ENCODE measurements around the gene TCERG1L.

The TCERG1L gene

DNA sequence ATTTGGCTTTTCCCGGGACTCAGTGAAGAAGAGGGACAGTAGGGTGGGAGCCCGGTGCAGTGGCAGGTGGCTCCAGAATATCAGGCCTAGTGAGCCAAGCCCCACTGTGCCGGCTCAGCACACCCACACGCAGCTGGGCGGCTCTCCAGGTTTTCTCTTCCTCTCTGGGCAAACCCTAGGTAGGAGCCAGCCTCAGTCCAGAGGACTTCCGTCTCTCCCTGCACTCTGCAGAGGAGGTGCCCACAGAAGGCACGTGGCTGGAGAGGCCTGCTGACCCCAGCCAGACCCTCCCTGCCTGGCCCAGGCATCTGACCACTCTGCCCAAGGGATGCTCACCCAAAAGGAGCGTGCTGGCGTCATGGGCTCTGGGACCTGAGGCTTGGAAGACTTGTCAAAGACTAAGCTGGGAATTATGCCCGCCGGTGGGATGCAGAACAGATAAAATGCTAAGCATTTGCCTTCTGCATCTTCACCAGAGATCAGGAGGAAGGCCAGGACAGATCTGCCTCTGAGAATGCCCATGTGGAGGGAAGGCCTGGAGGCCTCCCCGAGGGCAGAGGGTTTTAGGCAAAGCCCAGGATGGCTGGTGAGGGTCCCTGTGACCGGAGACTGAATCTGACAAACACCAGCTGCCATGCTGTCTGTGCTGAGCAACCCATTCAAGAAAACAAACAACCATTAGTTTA lies 40.2 kb downstream of the TCERG1L start:
- DNase-seq (ENCODE audit: low spot score): no peak

GRCh38 chr10:131270461-131271190 lies 40.9 kb downstream of the TCERG1L start:
- DNase-seq (ENCODE audit: low spot score): no peak

DNA sequence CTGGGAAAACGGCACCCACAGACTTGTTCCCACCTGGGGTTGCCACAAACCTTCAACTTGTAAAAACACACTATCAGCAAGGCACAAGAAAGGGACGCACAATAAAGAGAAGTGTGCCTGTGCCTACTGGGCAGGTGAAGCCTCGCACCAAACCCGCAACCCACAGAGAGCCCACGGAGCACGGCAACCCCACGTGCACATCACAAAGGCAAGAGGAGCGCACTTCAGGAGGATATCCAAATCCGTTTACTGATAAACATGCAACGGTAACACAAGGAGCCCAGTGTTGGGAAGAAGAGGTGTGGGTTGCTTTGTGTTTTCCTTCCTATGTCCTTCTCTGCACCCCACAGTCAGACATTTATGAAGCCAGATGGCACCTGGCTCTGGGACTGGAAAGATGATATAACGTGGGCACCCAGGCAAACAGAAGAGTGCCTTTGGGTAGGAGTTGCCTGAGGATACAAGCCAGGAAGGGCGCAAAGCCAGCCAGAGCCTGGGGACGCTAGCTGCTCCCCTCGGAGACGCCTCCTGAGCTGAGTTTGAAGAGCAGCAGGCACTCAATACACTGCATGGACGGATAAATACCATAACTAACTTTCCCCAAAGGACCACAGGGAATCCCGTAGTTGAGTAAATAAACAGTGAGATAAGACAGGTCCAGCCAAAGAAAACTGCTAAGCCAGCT lies 41.6 kb downstream of the TCERG1L start:
- no peak for DNase-seq (ENCODE audit: low spot score)

GRCh38 chr10:131267814-131268095 lies 43.8 kb downstream of the TCERG1L start:
- no peak for DNase-seq (ENCODE audit: low spot score)

DNA sequence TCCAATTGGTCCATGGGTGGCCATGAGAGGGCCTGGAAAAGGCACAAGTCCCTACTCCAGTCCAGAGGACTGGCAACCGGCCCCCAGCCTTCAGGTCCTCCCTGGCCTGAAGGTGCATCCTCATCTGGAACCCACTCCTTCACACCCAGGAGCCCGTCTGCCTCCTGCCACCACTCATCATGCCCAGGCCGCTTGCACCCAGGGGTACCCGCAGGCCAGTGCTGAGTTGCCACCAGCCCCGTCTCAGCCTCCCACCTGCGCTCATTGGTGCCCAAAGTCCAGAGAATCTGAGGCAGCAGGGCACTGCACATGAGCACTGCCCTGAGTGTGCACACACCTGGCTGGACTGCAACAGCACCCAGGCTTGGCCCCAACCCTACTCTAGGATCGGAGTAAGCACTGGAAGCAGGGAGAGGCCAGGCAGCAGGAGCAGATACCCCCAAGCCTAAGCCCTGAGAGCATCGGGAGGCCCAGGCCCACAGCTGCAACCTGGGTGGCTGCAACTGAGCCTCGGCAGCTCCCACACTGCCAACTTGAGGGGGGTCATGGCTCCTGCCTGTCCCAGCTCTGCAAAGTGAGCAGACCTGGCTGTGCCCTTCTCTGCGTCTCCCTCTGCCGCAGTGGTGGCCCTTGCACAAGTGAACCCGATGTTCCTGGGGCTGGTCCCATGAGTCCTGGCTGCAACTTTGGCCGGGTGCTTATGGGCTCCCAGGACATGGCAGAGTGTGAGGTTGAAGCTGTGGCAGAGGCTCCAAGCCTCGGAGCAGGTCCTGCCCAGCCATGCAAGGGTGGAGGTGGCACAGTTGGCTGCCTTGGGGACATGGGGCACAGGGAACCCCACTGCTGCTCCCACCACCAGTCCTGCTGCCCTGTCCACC lies 44.3 kb downstream of the TCERG1L start:
- DNase-seq (ENCODE audit: low spot score): no peak

DNA sequence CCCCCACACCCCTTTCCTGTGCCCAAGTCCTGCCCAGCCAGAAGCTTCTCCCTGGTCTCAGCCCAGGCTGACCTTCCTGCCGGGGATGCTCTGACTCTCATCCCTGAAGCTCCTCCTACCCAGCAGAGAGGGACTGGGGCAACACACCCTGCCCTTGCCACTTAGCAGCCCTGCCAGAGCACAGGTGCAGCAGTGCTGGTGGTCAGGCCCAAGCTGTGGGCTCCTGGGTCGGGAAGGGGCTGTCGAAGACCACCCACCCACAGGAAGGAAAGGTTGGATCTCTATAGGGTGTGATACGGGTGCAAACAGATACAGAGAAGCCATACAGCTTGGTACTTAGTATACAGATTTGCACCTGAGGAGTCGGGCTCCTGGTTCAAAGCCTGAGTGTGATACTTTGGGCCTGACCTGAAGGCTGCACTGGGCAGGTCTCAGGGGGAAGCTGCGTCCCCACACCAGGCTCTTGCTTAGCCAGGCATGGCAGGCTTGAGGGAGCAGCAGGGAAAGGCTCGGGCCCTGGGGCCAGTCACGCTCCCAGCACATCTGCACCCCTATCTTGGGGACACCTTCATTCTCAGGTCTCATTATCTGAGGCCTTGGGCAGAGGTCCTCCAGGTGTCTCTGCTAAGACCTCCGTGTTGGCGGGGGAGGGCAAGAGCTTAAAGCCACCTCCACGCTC lies 47.3 kb downstream of the TCERG1L start:
- DNase-seq (ENCODE audit: low spot score): no peak

DNA sequence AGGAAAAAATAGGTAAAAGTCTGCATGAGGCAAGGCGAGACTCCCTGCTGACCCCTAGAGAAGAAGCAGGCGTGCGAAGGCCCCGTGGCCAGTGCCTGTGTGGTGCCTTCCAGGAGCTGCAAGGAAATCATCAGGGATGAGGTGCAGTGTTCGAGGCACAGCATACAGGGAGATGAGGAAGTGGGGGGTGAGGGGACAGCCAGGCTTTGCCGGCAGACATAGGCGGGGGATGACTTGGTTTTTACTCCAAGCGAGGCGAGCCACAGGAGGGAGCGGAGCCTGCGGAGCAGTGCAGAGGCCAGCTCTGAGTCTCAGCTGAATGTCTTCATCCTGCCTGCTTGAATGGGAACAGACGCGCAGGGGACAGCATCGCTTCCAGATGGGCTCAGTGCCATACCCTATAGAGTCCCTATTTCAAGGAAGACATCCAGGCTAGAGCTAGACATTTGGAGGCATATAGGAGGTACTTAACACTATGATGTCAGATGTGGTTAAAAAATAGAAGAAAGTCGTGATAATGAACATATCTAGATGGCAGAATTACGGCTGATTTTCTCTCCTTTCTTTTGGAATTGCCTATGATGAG lies 49.5 kb downstream of the TCERG1L start:
- no peak for DNase-seq (ENCODE audit: low spot score)

DNA sequence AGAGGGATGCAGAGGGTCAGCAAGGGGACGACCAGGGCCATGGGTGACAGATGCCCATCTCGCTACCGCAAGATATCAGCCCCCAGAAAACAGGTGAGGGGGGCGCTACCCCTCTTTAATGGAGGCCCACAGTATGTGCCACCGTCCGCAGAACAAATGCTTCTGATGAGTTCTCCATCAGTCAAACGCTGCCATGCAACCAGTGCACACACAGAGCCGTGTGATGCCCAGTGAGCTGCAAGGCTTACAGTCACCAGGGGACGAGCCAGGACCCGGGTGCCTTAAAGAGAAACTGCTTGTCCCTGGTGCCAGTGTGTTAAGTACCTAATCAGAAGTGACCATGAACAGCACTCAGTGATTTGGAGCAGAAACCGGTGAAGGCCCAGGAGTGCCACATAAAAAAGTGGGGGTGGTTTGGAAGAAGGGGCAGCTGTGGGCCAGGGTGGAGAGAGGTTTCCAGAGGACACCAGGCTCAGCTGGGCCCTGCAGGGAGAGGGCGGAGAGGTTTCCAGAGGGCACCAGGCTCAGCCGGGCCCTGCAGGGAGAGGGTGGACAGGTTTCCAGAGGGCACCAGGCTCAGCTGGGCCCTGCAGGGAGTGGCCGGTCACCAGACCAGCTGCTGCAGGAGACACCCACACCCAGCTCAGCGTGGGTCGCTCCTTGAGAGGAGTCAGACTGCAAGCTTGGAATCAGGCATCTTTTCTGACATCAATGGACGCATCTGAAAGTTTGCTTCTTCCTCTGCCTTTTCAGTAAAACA lies 50.9 kb downstream of the TCERG1L start:
- DNase-seq (ENCODE audit: low spot score): no peak

DNA sequence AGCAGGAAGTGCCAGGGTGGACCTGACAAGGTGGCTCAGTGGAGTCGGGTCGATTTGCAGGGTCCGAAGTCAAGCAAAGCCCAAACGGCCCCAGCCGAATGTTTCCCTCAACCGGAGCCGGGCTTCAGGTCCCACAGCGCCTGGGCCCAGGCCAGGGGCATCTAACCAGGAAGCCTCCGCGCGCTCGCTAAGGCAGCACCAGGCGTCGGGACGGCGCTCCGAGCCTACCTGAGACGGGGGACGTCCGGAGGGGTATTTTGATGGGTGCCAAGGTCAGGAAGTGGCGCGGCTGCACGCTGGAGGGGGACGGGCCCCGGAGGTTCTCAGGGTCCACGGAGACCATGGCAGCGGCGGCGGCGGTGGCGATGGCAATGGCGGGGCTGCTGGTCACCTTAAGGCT lies 51.5 kb downstream of the TCERG1L start:
- DNase-seq (ENCODE audit: low spot score): no peak

GRCh38 chr10:131259535-131259934 lies 52.0 kb downstream of the TCERG1L start:
- no peak for DNase-seq (ENCODE audit: low spot score)

DNA sequence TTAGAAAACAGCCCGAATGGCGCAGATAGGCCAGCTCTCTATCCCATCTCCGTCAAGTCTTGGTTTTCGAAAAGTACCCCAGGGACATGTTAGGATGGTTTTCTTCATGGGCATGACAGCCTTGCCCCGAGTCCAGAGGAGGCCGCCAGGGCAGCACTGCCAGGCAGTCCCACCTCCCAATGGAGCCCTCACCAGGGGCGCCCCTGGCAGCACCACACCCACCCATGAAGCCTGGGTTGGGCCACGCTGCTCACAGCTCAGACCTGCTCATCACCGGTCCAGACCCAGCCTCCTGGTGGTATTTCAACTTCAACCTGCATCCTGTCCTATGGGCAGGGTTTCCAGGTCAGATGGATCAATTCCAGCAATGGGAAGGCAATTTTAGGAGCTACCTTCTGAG lies 53.3 kb downstream of the TCERG1L start:
- DNase-seq (ENCODE audit: low spot score): no peak

DNA sequence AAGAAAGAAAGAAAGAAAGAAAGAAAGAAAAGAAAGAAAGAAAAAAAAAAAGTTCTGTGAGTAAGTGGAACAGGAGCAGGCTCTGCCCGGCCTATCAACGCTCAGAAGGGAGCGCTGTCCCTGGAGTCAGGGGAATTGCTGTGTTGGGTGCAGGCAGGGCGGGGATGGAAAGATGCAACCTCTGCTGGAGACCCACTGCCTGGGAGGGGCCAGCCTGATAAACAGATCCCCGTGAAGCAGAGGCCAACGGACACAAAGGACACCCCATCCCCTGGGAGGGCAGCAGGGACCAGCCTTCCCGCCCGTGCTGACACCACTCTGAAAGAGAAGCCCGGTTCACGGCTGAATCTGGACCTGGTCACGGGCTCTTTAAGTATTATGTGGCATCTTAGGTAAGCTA lies 54.5 kb downstream of the TCERG1L start:
- no peak for DNase-seq (ENCODE audit: low spot score)

GRCh38 chr10:131254859-131255252 lies 56.7 kb downstream of the TCERG1L start:
- no peak for DNase-seq (ENCODE audit: low spot score)

GRCh38 chr10:131253931-131254858 lies 57.3 kb downstream of the TCERG1L start:
- DNase-seq (ENCODE audit: low spot score): no peak

- peak; percentile 27 for DNase-seq (ENCODE audit: low spot score)
These were observed 58.8 kb downstream of the TCERG1L start for GRCh38 chr10:131252567-131253276.

DNA sequence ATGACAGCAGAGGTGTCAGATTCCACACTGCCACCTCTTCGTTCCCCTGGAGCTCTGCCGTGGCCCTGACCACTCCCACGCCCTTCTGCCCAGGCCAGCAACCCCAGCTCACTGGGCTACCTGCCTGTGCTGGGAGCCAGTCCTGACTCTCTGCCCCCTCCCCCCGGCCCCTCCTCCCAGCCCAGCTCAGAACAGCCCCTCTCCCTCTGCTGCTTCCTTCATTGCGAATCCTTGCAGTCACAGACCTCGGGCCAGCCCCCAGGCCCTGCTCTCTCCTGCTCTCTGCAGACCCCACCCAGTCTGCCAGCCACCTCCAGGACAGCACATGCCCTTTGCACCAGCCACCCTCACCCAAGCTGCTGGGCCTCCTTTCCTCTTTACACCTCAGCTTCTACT lies 60.4 kb downstream of the TCERG1L start:
- DNase-seq (ENCODE audit: low spot score): no peak

DNA sequence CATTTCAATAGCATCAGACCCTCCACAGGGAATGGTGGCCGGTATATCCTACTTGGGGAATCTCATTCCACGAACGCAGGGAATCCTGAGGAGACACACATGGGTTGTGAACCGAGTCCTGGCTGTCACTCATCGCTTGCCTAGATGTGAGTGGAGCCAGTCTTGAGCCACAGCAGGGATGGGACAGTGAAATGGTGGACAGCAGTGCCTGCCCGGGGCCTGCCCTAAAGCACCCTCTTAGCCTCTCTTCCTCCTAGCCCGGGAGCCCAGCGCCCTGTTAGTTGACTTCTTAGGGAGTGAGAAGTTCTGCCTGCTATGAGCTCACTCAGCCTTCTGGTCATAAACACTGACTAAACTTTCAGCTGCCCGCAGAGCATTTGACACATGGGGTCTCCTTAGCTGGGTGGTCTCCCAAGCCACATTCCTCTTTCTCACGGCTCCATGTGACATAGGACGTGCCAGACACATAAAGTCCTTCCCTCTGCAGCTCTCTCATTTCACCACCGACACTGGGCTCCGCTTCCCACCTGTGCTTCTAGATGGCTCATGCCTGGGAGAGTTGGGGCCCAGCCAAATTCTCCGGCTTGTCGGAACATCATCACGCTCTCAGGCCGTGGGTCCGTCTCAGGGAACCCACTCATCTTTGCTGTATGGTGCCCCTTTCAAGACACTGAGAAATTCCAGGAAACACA lies 60.9 kb downstream of the TCERG1L start:
- no peak for DNase-seq (ENCODE audit: low spot score)

DNA sequence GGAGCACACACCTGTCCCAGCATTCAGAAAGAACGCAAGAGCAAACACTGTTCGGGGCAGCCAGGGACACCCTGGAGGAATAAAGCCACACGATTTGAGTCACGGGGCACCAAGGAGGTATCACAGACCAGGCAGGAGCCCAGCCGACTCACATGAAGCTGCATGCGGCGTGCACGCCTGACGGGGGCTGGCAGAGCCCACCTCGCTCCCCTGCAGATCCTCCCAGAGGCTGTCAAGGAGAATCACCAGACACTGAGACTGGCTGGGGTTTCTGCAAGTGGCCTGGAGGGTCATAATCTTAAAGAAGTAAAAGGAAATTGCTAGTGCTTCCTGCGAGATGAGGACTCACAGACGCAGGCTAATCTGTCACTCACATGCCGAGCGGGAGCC lies 61.6 kb downstream of the TCERG1L start:
- no peak for DNase-seq (ENCODE audit: low spot score)
